ENCODE data around the gene RPUSD2.

Gene RPUSD2

DNA sequence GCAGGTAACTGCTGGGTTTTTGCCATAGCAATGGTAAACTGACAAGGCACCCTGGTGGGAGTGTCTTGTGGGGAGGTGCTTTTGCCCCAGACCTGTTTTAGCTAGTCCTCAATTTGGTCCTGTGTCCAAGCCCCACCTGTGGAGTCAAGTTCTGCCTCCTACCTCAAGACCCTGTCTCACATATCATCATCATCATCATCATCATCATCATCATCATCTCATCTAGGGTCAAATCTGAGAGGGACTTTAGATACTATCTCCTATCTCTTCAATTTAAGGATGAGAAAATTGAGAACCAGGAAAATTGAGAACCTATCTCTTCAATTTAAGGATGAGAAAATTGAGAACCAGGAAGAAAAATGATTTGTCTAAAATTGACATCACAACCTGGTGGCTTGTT lies 34.8 kb downstream of the RPUSD2 start:
- Histone ChIP-seq H3K36me3 (ENCODE audit: low read depth) (peaks cover 54% of the 10 kb centered on the region), H3K9me3 (ENCODE audit: severe bottlenecking) (no peaks in the 10 kb centered on the region), H3K4me1 (ENCODE audit: insufficient read depth, poor library complexity, severe bottlenecking) (no peaks in the 10 kb centered on the region), H3K4me3 (ENCODE audit: severe bottlenecking) (no peak overlapping the region), H3K27ac (ENCODE audit: poor library complexity, severe bottlenecking) (no peak overlapping the region), H3K27me3 (ENCODE audit: insufficient read depth, poor library complexity, severe bottlenecking) (no peaks in the 10 kb centered on the region)
- no peak for ATAC-seq (ENCODE audit: low read depth)
- TF ChIP-seq CTCF (IDR thresholded peaks at IDR 0.05; ENCODE audit: poor library complexity, severe bottlenecking) = no peak
- no peak for DNase-seq (ENCODE audit: low spot score)

- Histone ChIP-seq H3K9me3 (ENCODE audit: severe bottlenecking) (no peaks in the 10 kb centered on the region), H3K27me3 (ENCODE audit: insufficient read depth, poor library complexity, severe bottlenecking) (no peaks in the 10 kb centered on the region), H3K36me3 (ENCODE audit: low read depth) (peaks cover 82% of the 10 kb centered on the region)
These were observed 44.0 kb downstream of the RPUSD2 start for GRCh38 chr15:40613080-40613479.

DNA sequence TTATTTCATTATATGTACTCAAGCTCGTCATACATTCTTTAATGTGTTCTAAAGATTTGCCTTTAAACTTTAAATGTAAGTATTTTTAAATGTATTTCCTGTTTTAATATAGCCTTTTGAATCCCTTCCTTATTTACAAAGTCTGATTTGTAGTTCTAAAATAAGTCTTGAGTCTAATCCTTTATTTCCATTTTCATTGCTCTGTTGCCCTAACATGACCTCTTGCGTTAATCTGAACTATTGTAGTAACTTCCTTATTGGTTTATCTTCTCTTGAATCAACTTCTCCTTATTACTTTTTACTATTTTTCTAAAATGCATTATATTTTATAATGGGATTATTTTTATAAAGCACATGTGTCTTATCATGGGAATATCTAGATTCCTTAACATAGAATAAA lies 48.9 kb downstream of the RPUSD2 start:
- H3K4me3 ChIP-seq (ENCODE audit: severe bottlenecking) = no peak overlapping the region
- no peaks in the 10 kb centered on the region for H3K4me1 ChIP-seq (ENCODE audit: insufficient read depth, poor library complexity, severe bottlenecking)
- ATAC-seq (ENCODE audit: low read depth) = no peak
- TF ChIP-seq CTCF (IDR thresholded peaks at IDR 0.05; ENCODE audit: poor library complexity, severe bottlenecking) = no peak
- H3K27ac ChIP-seq (ENCODE audit: poor library complexity, severe bottlenecking) = no peak overlapping the region
- no peaks in the 10 kb centered on the region for H3K9me3 ChIP-seq (ENCODE audit: severe bottlenecking)
- no peaks in the 10 kb centered on the region for H3K27me3 ChIP-seq (ENCODE audit: insufficient read depth, poor library complexity, severe bottlenecking)
- H3K36me3 ChIP-seq (ENCODE audit: low read depth) = peaks cover 84% of the 10 kb centered on the region
- no peak for DNase-seq (ENCODE audit: low spot score)

More at GRCh38 chr15:40613080-40613479, 44.0 kb downstream of the RPUSD2 start:
- Histone ChIP-seq H3K27ac (ENCODE audit: poor library complexity, severe bottlenecking) (no peak overlapping the region), H3K4me3 (ENCODE audit: severe bottlenecking) (no peak overlapping the region), H3K4me1 (ENCODE audit: insufficient read depth, poor library complexity, severe bottlenecking) (no peaks in the 10 kb centered on the region)
- ATAC-seq (ENCODE audit: low read depth) (no peak), DNase-seq (ENCODE audit: low spot score) (no peak)
- TF ChIP-seq CTCF (IDR thresholded peaks at IDR 0.05; ENCODE audit: poor library complexity, severe bottlenecking) = no peak

GRCh38 chr15:40618906-40619305 lies 49.8 kb downstream of the RPUSD2 start:
- no peak for DNase-seq (ENCODE audit: low spot score)
- no peak for TF ChIP-seq CTCF (IDR thresholded peaks at IDR 0.05; ENCODE audit: poor library complexity, severe bottlenecking)
- Histone ChIP-seq H3K9me3 (ENCODE audit: severe bottlenecking) (no peaks in the 10 kb centered on the region), H3K36me3 (ENCODE audit: low read depth) (peaks cover 78% of the 10 kb centered on the region), H3K4me3 (ENCODE audit: severe bottlenecking) (no peak overlapping the region), H3K27me3 (ENCODE audit: insufficient read depth, poor library complexity, severe bottlenecking) (no peaks in the 10 kb centered on the region), H3K4me1 (ENCODE audit: insufficient read depth, poor library complexity, severe bottlenecking) (no peaks in the 10 kb centered on the region), H3K27ac (ENCODE audit: poor library complexity, severe bottlenecking) (no peak overlapping the region)
- peak; percentile 33; the same call in 1 of the 3 replicates for ATAC-seq (ENCODE audit: low read depth)

DNA sequence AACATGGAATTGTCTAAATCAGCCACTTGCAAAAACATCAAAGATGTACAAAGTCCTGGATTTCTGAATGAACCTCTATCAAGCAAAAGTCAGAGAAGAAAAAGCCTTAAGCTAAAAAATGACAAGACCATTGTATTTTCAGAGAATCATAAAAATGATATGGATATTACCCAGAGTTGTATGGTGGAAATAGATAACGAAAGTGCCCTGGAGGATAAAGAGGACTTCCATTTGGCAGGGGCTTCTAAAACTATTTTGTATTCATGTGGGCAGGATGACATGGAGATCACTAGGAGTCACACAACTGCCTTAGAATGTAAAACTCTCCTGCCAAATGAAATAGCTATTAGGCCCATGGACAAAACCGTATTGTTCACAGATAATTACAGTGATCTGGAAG lies 54.3 kb downstream of the RPUSD2 start:
- DNase-seq (ENCODE audit: low spot score) = no peak
- Histone ChIP-seq H3K4me1 (ENCODE audit: insufficient read depth, poor library complexity, severe bottlenecking) (no peaks in the 10 kb centered on the region), H3K36me3 (ENCODE audit: low read depth) (peaks cover 69% of the 10 kb centered on the region), H3K9me3 (ENCODE audit: severe bottlenecking) (no peaks in the 10 kb centered on the region), H3K27ac (ENCODE audit: poor library complexity, severe bottlenecking) (no peak overlapping the region), H3K27me3 (ENCODE audit: insufficient read depth, poor library complexity, severe bottlenecking) (no peaks in the 10 kb centered on the region), H3K4me3 (ENCODE audit: severe bottlenecking) (no peak overlapping the region)
- no peak for TF ChIP-seq CTCF (IDR thresholded peaks at IDR 0.05; ENCODE audit: poor library complexity, severe bottlenecking)
- ATAC-seq (ENCODE audit: low read depth) = no peak
